ENCODE measurements around the gene NEU1. TPM values are rescaled to one million over a fixed set of nuclear protein-coding genes. Genes with fewer than 3 reads are reported as not detected.
A peak's percentile ranks its signal among the peaks of the same experiment; 100 is the strongest.
"Not testable (repeated sequence)": the region's sequence is repeated elsewhere in the genome, so short reads cannot be mapped to it uniquely, and the experiment has no call there.

The NEU1 gene
- total and polyA plus RNA-seq, 2 of the 8 experiments (the other 6 are each of a cell fraction or from before 2014, with no cell fraction given), result 41.2 to 72.1 TPM

DNA sequence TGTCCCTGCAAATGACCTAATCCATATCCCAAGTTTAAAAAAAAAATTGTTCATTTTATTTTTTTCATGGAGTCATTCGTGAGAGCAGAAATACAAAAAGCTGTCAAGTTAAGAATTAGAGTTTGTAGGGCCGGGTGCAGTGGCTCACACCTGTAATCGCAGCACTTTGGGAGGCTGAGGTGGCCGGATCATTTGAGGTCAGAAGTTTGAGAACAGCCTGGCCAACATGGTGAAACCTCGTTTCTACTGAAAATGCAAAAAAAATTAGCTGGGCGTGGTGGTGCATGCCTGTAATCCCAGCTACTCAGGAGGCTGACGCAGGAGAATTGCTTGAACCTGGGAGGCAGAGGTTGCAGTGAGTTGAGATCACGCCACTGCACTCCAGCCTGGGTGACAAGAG, 44.1 kb upstream of the NEU1 start:
- POLR2A ChIA-PET (ENCODE audit: partially characterized antibody), result interaction anchor here (0.6 to 2.8 kb wide), 9 partner anchors 9 to 349 kb away, joined by 3 to 10 read pairs (median 5); partner anchors contain the start of gene EHMT2
- not testable (repeated sequence) for H3K27ac ChIP-seq (ENCODE audit: low read depth, low read length); FAIRE-seq; H3K79me1 ChIP-seq (ENCODE audit: low read depth, low read length); H3K79me2 ChIP-seq (ENCODE audit: control insufficient read depth in 1 of 2, insufficient read depth in 2 of 2, low read length in 2 of 2); H3K23ac ChIP-seq (ENCODE audit: insufficient read length); H3K27me3 ChIP-seq (replicated peaks in 1 of 4; ENCODE audit: control insufficient read depth in 3 of 4, extremely low read depth in 1 of 4, insufficient read depth in 3 of 4, low read length in 3 of 4); H4K5ac ChIP-seq (ENCODE audit: insufficient read length, low read depth, low read length); H2AK5ac ChIP-seq (ENCODE audit: low read depth, low read length); DNase-seq (ENCODE audit: low read depth in 1 of 2, low spot score in 2 of 2); H3K9ac ChIP-seq (replicated peaks in 1 of 4; ENCODE audit: extremely low read depth in 1 of 4, low read depth in 3 of 4, low read length in 3 of 4); H4K91ac ChIP-seq (replicated peaks; ENCODE audit: insufficient read length, low read length); H3K4ac ChIP-seq (replicated peaks; ENCODE audit: insufficient read length, low read depth, low read length); H2BK15ac ChIP-seq (ENCODE audit: low read length); H3K23me2 ChIP-seq (ENCODE audit: low read depth, low read length); H3K14ac ChIP-seq (ENCODE audit: insufficient read length); H2BK12ac ChIP-seq (ENCODE audit: low read depth, low read length); H2BK5ac ChIP-seq (ENCODE audit: low read depth, low read length); H3K18ac ChIP-seq (ENCODE audit: extremely low read depth, low read length); H3K9me3 ChIP-seq (ENCODE audit: insufficient read depth in 2 of 2, low read depth in 1 of 2, low read length in 1 of 2); H4K8ac ChIP-seq (ENCODE audit: extremely low read depth, insufficient read depth, low read length); H3K56ac ChIP-seq (replicated peaks; ENCODE audit: insufficient read length, low read depth, low read length); H4K20me1 ChIP-seq (replicated peaks in 1 of 2; ENCODE audit: control insufficient read depth in 1 of 2, insufficient read depth in 2 of 2, low read length in 2 of 2); H2BK20ac ChIP-seq (ENCODE audit: low read length); H2BK120ac ChIP-seq (replicated peaks; ENCODE audit: low read depth, low read length); H2AFZ ChIP-seq (ENCODE audit: low read length); H3K36me3 ChIP-seq (ENCODE audit: control insufficient read depth in 2 of 4, insufficient read depth in 4 of 4, low read length in 3 of 4); H3K4me3 ChIP-seq (ENCODE audit: extremely low read depth in 1 of 4, insufficient read depth in 2 of 4, low read depth in 3 of 4, low read length in 4 of 4)
- WGBS, 2 experiments (ENCODE audit: extremely low coverage in 1 of 2, insufficient coverage in 1 of 2, insufficient read length in 1 of 2, insufficient replicate concordance in 2 of 2, low coverage in 1 of 2, low lambda C conversion rate in 2 of 2, missing lambda C conversion rate in 1 of 2), result 75% methylated on average over 8 of the region's 8 CpGs; no CpG with 5 or more reads in 1 of the 2 experiments
- Histone ChIP-seq H3K4me1 (replicated peaks in 1 of 4; ENCODE audit: control insufficient read depth in 3 of 4, insufficient read depth in 4 of 4, low read length in 3 of 4) (peaks cover 0 to 11% (median 5%) of the 10 kb centered on the region in 4 experiments; a peak in 5 of 7 replicates), H3K4me2 (ENCODE audit: insufficient read depth in 1 of 2, low read depth in 2 of 2, low read length in 2 of 2) (peak overlapping the region in 1 of 2 experiments; percentile 58; a peak in 3 of 4 replicates)
- CTCF ChIA-PET (ENCODE audit: partially characterized antibody), result interaction anchor here (0.6 to 1.9 kb wide), 6 partner anchors 9 to 46 kb away, joined by 3 to 10 read pairs (median 5); no protein-coding TSS in a partner anchor
